Left ventricle myocardium superior (tissue), 1 donor: ENCODE results near the gene PPP2R2C. TPM values are rescaled to one million over a fixed set of nuclear protein-coding genes. Genes with fewer than 3 reads are reported as not detected.

Experiments used
- ATAC-seq: fragments of 200-7000 bp; cut with Tn5 transposase; one replicate; pipeline ENCODE4 v1.9.1; 2020; ENCODE audit warnings: mild to moderate bottlenecking, moderate library complexity
- DNase-seq: peaks from one replicate; pipeline ENCODE4 v3.0.0-alpha.2; 2020
- intact Hi-C: fragments of 100-400 bp; cut with micrococcal nuclease; formaldehyde crosslinking; loops from one replicate; pipeline ENCODE4 v1.11.0; 2022
- total RNA-seq: library from RNA; stranded (reverse); fragmentation: NEBNext Ultra II Directional; extraction: Animal tissue kit (Norgen Biotek cat#: 25700); gene quantifications from one replicate; pipeline ENCODE4 v1.2.1, GENCODE V29; 2021
- donor health status: DM: no; HTN: yes; CAD: no; lungs with severe emphysema.

The PPP2R2C gene
- total RNA-seq, 1 donor from 2014 or later, result 8.6 TPM

GRCh38 chr4:6291784-6292297 is 180.6 kb downstream of the PPP2R2C start:
- ATAC-seq (no peak), DNase-seq (peak; percentile 33)
- intact Hi-C loops, result no loop called here

GRCh38 chr4:6290769-6291547 is 181.5 kb downstream of the PPP2R2C start:
- ATAC-seq, result no peak
- intact Hi-C loops, result no loop called here
- DNase-seq, result peak; percentile 25

- no peak for ATAC-seq
- DNase-seq, result no peak
- intact Hi-C loops, result no loop called here
These were observed 182.2 kb downstream of the PPP2R2C start for GRCh38 chr4:6290256-6290655.

GRCh38 chr4:6288871-6289270 is 183.5 kb downstream of the PPP2R2C start:
- DNase-seq (peak; percentile 31), ATAC-seq (no peak)
- intact Hi-C loops, result no loop called here

- intact Hi-C loops, result no loop called here
- ATAC-seq (no peak), DNase-seq (peak; percentile 20)
These were observed 184.1 kb downstream of the PPP2R2C start for GRCh38 chr4:6288342-6288741.

- DNase-seq (peak; percentile 58), ATAC-seq (peak; percentile 62)
- intact Hi-C loops, result no loop called here
These were observed 185.2 kb downstream of the PPP2R2C start for GRCh38 chr4:6287017-6287788.

GRCh38 chr4:6283282-6283681 is 189.1 kb downstream of the PPP2R2C start:
- ATAC-seq (no peak), DNase-seq (no peak)
- intact Hi-C loops, result no loop called here

GRCh38 chr4:6282314-6282771 is 190.1 kb downstream of the PPP2R2C start:
- no peak for DNase-seq
- ATAC-seq, result peak; percentile 1
- intact Hi-C loops, result no loop called here

- DNase-seq (peak; percentile 79), ATAC-seq (peak; percentile 63)
- intact Hi-C loops, result no loop called here
These were observed 190.7 kb downstream of the PPP2R2C start for GRCh38 chr4:6281436-6282313.

- no peak for ATAC-seq
- intact Hi-C loops, result no loop called here
These were observed 191.9 kb downstream of the PPP2R2C start for GRCh38 chr4:6280365-6280996.

GRCh38 chr4:6279582-6280289 is 192.7 kb downstream of the PPP2R2C start:
- intact Hi-C loops, result no loop called here
- DNase-seq, result no peak
- no peak for ATAC-seq

More at GRCh38 chr4:6280365-6280996, 191.9 kb downstream of the PPP2R2C start:
- DNase-seq, result no peak

- DNase-seq (peak; percentile 68), ATAC-seq (peak; percentile 75)
- intact Hi-C loops, result no loop called here
These were observed 193.6 kb downstream of the PPP2R2C start for GRCh38 chr4:6278801-6279197.

- intact Hi-C loops, result no loop called here
- no peak for ATAC-seq
These were observed 194.2 kb downstream of the PPP2R2C start for GRCh38 chr4:6277935-6278800.

GRCh38 chr4:6277139-6277802 is 195.1 kb downstream of the PPP2R2C start:
- DNase-seq (peak; percentile 73), ATAC-seq (peak; percentile 67)
- intact Hi-C loops, result no loop called here

More at GRCh38 chr4:6277935-6278800, 194.2 kb downstream of the PPP2R2C start:
- no peak for DNase-seq

- DNase-seq (no peak), ATAC-seq (peak; percentile 14)
- intact Hi-C loops, result no loop called here
These were observed 196.3 kb downstream of the PPP2R2C start for GRCh38 chr4:6275898-6276806.

GRCh38 chr4:6275351-6275750 is 197.1 kb downstream of the PPP2R2C start:
- intact Hi-C loops, result no loop called here

More at GRCh38 chr4:6275351-6275750, 197.1 kb downstream of the PPP2R2C start:
- no peak for DNase-seq
- no peak for ATAC-seq
